Panc1 (cell line): ENCODE data around the gene NUDT13. TPM values are rescaled to one million over a fixed set of nuclear protein-coding genes. Genes with fewer than 3 reads are reported as not detected.

Experiments
- ATAC-seq: fragments of 200-7000 bp; cut with Tn5 transposase; 2 replicates; pipeline ENCODE4 v1.9.1; 2020; ENCODE audit warnings: mild to moderate bottlenecking, moderate library complexity
- BruUV-seq: library from RNA; stranded (reverse); fragments of 400-500 nt; replicated peaks from 2 replicates; lab custom pipeline; 2021; lab: Mats Ljungman, UMichigan
- CTCF ChIA-PET: fragments of 300-600 bp; sonication (Branson Sonifier 250); formaldehyde crosslinking; loops from one replicate; lab custom pipeline; 2022; ENCODE audit warnings: antibody characterized with exemption; lab: Charles Lee
- POLR2A ChIA-PET: fragments of 300-600 bp; sonication (Branson Sonifier 250); formaldehyde crosslinking; loops from one replicate; lab custom pipeline; 2022; ENCODE audit warnings: antibody characterized with exemption; lab: Charles Lee
- DNase-seq: peaks from one replicate; pipeline ENCODE4 v3.0.0-alpha.2; 2010; ENCODE audit warnings: low read depth, low spot score
- H3K27ac ChIP-seq: 2 replicates; pipeline ENCODE4 v1.5.1; 2011; ENCODE audit warnings: mild to moderate bottlenecking, low read length, inconsistent platforms
- H3K27me3 ChIP-seq: fragments of 200-500 bp; sonication (Bioruptor generic); 2 replicates; pipeline ENCODE4 v1.6.0; 2014; ENCODE audit warnings: low read length, inconsistent platforms; ENCODE audit not compliant: control insufficient read depth, insufficient read depth
- H3K36me3 ChIP-seq: fragments of 200-500 bp; sonication (Bioruptor generic); 2 replicates; pipeline ENCODE4 v1.5.1; 2014; ENCODE audit warnings: inconsistent platforms, mild to moderate bottlenecking, low read length, moderate library complexity; ENCODE audit not compliant: control insufficient read depth, insufficient read depth
- H3K4me1 ChIP-seq: 2 replicates; pipeline ENCODE4 v1.5.1; 2011; ENCODE audit warnings: inconsistent platforms, mild to moderate bottlenecking, low read length, moderate library complexity; ENCODE audit not compliant: control insufficient read depth, insufficient read depth
- H3K4me3 ChIP-seq, 2 experiments: 2 replicates each; pipeline ENCODE4 v1.5.1; 2011 to 2012; ENCODE audit warnings: low read depth in 2 of 2, low read length in 2 of 2, mild to moderate bottlenecking in 2 of 2, inconsistent platforms in 1 of 2, moderate library complexity in 1 of 2
- H3K9me3 ChIP-seq: fragments of 200-500 bp; sonication (Bioruptor generic); 2 replicates; pipeline ENCODE4 v1.5.1; 2014; ENCODE audit warnings: low read depth, mild to moderate bottlenecking, inconsistent platforms, low read length, moderate library complexity; ENCODE audit not compliant: control insufficient read depth, insufficient read depth
- POLR2AphosphoS5 ChIP-seq: IDR thresholded peaks from 2 replicates; pipeline ENCODE4 v1.6.1; 2012; ENCODE audit warnings: mild to moderate bottlenecking, low read depth, low read length, moderate library complexity
- SIN3A ChIP-seq: IDR thresholded peaks from 2 replicates; pipeline ENCODE4 v1.6.1; 2012; ENCODE audit warnings: low read depth, mild to moderate bottlenecking, low read length, moderate library complexity, borderline replicate concordance; ENCODE audit not compliant: insufficient read depth
- TCF7L2 ChIP-seq: IDR thresholded peaks from 2 replicates; pipeline ENCODE4 v1.6.1; 2011; ENCODE audit warnings: mild to moderate bottlenecking, low read depth, low read length, inconsistent platforms
- in situ Hi-C: cut with HindIII; loops from 2 replicates; pipeline ENCODE4 v1.10.0; 2016; ENCODE audit warnings: low sequenced_read_pairs, low pct_unique_long_range_greater_than_20kb
- intact Hi-C: fragments of 100-400 bp; cut with micrococcal nuclease; formaldehyde crosslinking; loops from one replicate; pipeline ENCODE4 v1.10.0; 2022; ENCODE audit not compliant: unreplicated experiment
- total RNA-seq: library from RNA; stranded (reverse); gene quantifications from one replicate; pipeline ENCODE4 v1.2.1, GENCODE V29; 2021; ENCODE audit not compliant: unreplicated experiment
- TF ChIP-seq, protein P1 (sequence below), 2 experiments: IDR thresholded peaks; 2 replicates each; pipeline ENCODE4 v1.6.1; 2011 to 2012; ENCODE audit warnings: low read depth in 2 of 2, control low read depth in 1 of 2, low read length in 1 of 2, mild to moderate bottlenecking in 1 of 2, moderate library complexity in 1 of 2; ENCODE audit not compliant: insufficient read depth in 1 of 2
- TF ChIP-seq, protein P2 (sequence below): fragments of 450-650 bp; IDR thresholded peaks from 2 replicates; pipeline ENCODE4 v1.5.1; 2017; ENCODE audit warnings: mild to moderate bottlenecking

NUDT13 gene
- total RNA-seq, 1 experiment from 2014 or later = 6.1 TPM

DNA sequence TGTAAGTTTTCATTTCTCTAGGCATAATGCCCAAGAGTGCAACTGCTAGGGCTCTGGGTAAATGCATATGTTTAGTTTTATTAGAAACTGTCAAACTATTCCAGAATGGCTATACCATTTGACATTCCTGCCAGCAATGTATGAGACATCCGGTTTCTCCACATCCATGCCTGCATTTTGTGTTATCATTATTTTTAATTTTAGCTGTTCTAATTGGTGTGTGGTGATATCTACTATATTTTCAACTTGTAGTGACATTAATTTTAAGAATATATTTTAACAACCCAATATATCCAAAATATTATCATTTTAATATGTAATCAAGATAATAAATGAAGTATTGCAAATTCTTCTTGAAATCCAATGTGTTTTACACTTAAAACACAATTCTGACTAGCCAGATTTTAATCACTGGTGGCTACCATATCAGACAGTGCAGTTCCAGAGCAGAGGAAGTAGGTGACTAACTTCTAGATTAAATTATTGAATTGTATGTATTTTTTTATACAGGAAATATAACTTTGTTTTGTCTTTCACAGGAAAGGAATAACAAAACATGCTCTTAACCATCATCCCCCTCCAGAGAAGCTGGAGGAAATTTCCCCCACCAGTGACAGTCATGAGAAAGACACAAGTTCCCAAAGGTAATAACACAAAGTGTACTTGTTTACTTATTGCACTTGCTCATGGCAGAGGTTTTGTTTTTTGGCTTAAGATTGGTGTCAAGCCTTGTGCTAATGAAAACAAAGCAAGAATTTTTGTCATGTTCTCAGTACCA lies 64.1 kb downstream of the NUDT13 start:
- no TSS peak for BruUV-seq
- no peak overlapping the region for H3K4me3 ChIP-seq
- intact Hi-C loops = no loop called here
- ChIA-PET CTCF (no interaction called here), POLR2A (no interaction called here)
- H3K9me3 ChIP-seq = no peaks in the 10 kb centered on the region
- ATAC-seq (no peak), DNase-seq (no peak)
- in situ Hi-C loops = no loop called here
- no peaks in the 10 kb centered on the region for H3K36me3 ChIP-seq
- no peaks in the 10 kb centered on the region for H3K27me3 ChIP-seq
- H3K4me1 ChIP-seq = no peaks in the 10 kb centered on the region
- H3K27ac ChIP-seq = no peak overlapping the region
- TF ChIP-seq TCF7L2 = no peak
- TF ChIP-seq POLR2AphosphoS5 = no peak
- TF ChIP-seq, protein P1, sequence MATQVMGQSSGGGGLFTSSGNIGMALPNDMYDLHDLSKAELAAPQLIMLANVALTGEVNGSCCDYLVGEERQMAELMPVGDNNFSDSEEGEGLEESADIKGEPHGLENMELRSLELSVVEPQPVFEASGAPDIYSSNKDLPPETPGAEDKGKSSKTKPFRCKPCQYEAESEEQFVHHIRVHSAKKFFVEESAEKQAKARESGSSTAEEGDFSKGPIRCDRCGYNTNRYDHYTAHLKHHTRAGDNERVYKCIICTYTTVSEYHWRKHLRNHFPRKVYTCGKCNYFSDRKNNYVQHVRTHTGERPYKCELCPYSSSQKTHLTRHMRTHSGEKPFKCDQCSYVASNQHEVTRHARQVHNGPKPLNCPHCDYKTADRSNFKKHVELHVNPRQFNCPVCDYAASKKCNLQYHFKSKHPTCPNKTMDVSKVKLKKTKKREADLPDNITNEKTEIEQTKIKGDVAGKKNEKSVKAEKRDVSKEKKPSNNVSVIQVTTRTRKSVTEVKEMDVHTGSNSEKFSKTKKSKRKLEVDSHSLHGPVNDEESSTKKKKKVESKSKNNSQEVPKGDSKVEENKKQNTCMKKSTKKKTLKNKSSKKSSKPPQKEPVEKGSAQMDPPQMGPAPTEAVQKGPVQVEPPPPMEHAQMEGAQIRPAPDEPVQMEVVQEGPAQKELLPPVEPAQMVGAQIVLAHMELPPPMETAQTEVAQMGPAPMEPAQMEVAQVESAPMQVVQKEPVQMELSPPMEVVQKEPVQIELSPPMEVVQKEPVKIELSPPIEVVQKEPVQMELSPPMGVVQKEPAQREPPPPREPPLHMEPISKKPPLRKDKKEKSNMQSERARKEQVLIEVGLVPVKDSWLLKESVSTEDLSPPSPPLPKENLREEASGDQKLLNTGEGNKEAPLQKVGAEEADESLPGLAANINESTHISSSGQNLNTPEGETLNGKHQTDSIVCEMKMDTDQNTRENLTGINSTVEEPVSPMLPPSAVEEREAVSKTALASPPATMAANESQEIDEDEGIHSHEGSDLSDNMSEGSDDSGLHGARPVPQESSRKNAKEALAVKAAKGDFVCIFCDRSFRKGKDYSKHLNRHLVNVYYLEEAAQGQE (IDR thresholded peaks at IDR 0.05; ENCODE audit: insufficient read depth in 1 of 2, low read depth in 2 of 2, low read length in 1 of 2) = no peak
- TF ChIP-seq SIN3A = no peak
- TF ChIP-seq, protein P2, sequence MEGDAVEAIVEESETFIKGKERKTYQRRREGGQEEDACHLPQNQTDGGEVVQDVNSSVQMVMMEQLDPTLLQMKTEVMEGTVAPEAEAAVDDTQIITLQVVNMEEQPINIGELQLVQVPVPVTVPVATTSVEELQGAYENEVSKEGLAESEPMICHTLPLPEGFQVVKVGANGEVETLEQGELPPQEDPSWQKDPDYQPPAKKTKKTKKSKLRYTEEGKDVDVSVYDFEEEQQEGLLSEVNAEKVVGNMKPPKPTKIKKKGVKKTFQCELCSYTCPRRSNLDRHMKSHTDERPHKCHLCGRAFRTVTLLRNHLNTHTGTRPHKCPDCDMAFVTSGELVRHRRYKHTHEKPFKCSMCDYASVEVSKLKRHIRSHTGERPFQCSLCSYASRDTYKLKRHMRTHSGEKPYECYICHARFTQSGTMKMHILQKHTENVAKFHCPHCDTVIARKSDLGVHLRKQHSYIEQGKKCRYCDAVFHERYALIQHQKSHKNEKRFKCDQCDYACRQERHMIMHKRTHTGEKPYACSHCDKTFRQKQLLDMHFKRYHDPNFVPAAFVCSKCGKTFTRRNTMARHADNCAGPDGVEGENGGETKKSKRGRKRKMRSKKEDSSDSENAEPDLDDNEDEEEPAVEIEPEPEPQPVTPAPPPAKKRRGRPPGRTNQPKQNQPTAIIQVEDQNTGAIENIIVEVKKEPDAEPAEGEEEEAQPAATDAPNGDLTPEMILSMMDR = no peak

Other genes starting within 250 kb of the NUDT13 start
- not detected for gene OIT3, start 216.7 kb upstream of the NUDT13 start, total RNA-seq
- not detected for gene PLA2G12B, start 155.6 kb upstream of the NUDT13 start, total RNA-seq
- gene P4HA1, start 13.6 kb upstream of the NUDT13 start, total RNA-seq = 58.5 TPM
- gene ECD, start 57.6 kb downstream of the NUDT13 start, total RNA-seq = 53.9 TPM
- gene FAM149B1, start 57.7 kb downstream of the NUDT13 start, total RNA-seq = 20.8 TPM
- gene DNAJC9, start 136.8 kb downstream of the NUDT13 start, total RNA-seq = 63.5 TPM
- 199 TPM for gene MRPS16, start 142.2 kb downstream of the NUDT13 start, total RNA-seq
- gene CFAP70, start 248.4 kb downstream of the NUDT13 start, total RNA-seq = 0.10 TPM